Ovary (tissue), 9 donors: ENCODE data around the gene PIK3R2. TPM values are rescaled to one million over a fixed set of nuclear protein-coding genes. Genes with fewer than 3 reads are reported as not detected.
A peak's percentile ranks its signal among the peaks of the same experiment; 100 is the strongest.

ENCODE experiments used
- DNase-seq, 5 donors: peaks; one replicate each; pipeline ENCODE4 v3.0.0-alpha.2; 2019 to 2020
- H3K27ac ChIP-seq, 2 donors: fragments of 200-600 bp; one replicate each; pipeline versions ENCODE4 v1.5.1 to v1.8.0; 2019 to 2022
- H3K27me3 ChIP-seq: fragments of 200-600 bp; one replicate; pipeline ENCODE4 v1.8.0; 2022
- H3K36me3 ChIP-seq: fragments of 200-600 bp; sonication (generic); one replicate; pipeline ENCODE4 v1.5.1; 2019
- H3K4me1 ChIP-seq: one replicate; pipeline ENCODE4 v1.8.1; 2013; ENCODE audit warnings: mild to moderate bottlenecking, moderate library complexity; ENCODE audit not compliant: insufficient read depth
- H3K4me3 ChIP-seq: fragments of 200-600 bp; sonication (generic); one replicate; pipeline ENCODE4 v1.5.1; 2017
- H3K9me3 ChIP-seq, 2 donors: fragments of 200-600 bp in 1 of 2; sonication (generic) in 1 of 2; one replicate each; pipeline versions ENCODE4 v1.5.1 to v1.8.1; 2013 to 2019; ENCODE audit warnings: mild to moderate bottlenecking in 1 of 2, moderate library complexity in 1 of 2
- EP300 ChIP-seq: sonication (generic); formaldehyde crosslinking; IDR thresholded peaks from one replicate; pipeline ENCODE4 v1.6.1; 2017; ENCODE audit warnings: antibody characterized with exemption
- POLR2A ChIP-seq: fragments of 450-650 bp; IDR thresholded peaks from one replicate; pipeline ENCODE4 v1.6.1; 2017; ENCODE audit warnings: antibody characterized with exemption, mild to moderate bottlenecking, moderate library complexity
- WGBS, 3 donors: extraction: QIAGEN DNeasy Blood & Tissue Kit in 1 of 3; methylation state at CpG; one replicate each; pipeline versions ENCODE4 v1.1.5 to v1.1.7; 2013 to 2017; 5-methylcytosine and 5-hydroxymethylcytosine counted together
- intact Hi-C, 4 donors: fragments of 100-400 bp; cut with DNase I; formaldehyde crosslinking; loops; one replicate each; pipeline versions ENCODE4 v1.11.0 to v1.15.1; 2022 to 2023
- polyA plus RNA-seq, 2 donors: library from polyadenylated mRNA; stranded (reverse); fragments of 200-250 nt in 1 of 2; fragments of 350-450 nt in 1 of 2; fragmentation: Illumina TruSeq in 1 of 2; extraction: RNeasy Lipid Tissue Mini Kit (QIAGEN cat#74804) in 1 of 2; gene quantifications; one replicate each; pipeline ENCODE4 v1.2.3, GENCODE V29; 2013 to 2014
- total RNA-seq, 7 donors: library from RNA; depleted of rRNA in 2 of 7; stranded (reverse); fragments of >200 nt in 2 of 7; fragmentation: NEBNext Ultra II Directional in 3 of 7; extraction: Animal tissue kit (Norgen Biotek cat#: 25700) in 3 of 7; gene quantifications; one replicate each; pipeline versions ENCODE4 v1.1.0 to v1.2.4, GENCODE V29; 2016 to 2023
- TF ChIP-seq, protein P1 (sequence below), 3 donors: fragments of 450-650 bp in 2 of 3; fragments of 200-600 bp in 1 of 3; IDR thresholded peaks; one replicate each; pipeline versions ENCODE4 v1.5.1 to v1.8.0; 2016 to 2022; ENCODE audit warnings: antibody characterized with exemption in 3 of 3, mild to moderate bottlenecking in 1 of 3
- donor health status: DM: no; HTN: no; CAD: no; lungs with moderate emphysema.
- donor health status: DM: no; HTN: no; CAD: no.
- donor health status: Bipolar disorder and iron deficiency.
- donor health status: DM: yes; HTN: yes; CAD: no.
- donor health status: DM: no; HTN: no; CAD: no.
- donor health status: DM: yes; HTN: yes; CAD: no.

Gene PIK3R2
- total and polyA plus RNA-seq, 9 donors: 12.8 to 63.2 (median 42.6) TPM

DNA sequence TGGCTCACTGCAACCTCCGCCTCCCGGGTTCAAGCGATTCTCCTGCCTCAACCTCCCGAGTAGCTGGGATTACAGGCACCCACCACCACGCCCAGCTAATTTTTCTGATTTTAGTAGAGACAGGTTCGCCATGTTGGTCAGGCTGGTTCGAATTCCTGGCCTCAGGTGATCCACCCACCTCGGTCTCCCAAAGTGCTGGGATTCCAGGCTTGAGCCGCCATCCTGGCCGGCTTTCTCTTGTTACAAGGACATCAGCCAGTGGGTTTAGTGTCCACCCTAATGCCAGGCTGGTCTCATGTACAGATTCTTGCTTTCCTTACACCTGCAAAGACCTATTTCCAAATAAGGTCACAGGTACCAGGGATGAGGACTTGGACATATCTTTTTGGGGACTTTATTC is 6.8 kb downstream of the PIK3R2 start:
- DNase-seq: no peak
- no peaks in the 10 kb centered on the region for H3K27me3 ChIP-seq
- WGBS, 3 donors: 91 to 97% (median 95%) methylated on average over 10 of the region's 10 CpGs
- no peak overlapping the region for H3K27ac ChIP-seq
- H3K4me3 ChIP-seq: no peak overlapping the region
- no peaks in the 10 kb centered on the region for H3K36me3 ChIP-seq
- H3K4me1 ChIP-seq: peaks cover 17% of the 10 kb centered on the region
- intact Hi-C loops: loop anchor here in 3 of 4 donors (5.0 to 10.0 kb wide), 3 partner anchors 43 to 65 kb away; partner anchors contain the start of gene PDE4C (in 1 of the 3)
- TF ChIP-seq POLR2A: no peak
- TF ChIP-seq EP300: no peak
- TF ChIP-seq, protein P1, sequence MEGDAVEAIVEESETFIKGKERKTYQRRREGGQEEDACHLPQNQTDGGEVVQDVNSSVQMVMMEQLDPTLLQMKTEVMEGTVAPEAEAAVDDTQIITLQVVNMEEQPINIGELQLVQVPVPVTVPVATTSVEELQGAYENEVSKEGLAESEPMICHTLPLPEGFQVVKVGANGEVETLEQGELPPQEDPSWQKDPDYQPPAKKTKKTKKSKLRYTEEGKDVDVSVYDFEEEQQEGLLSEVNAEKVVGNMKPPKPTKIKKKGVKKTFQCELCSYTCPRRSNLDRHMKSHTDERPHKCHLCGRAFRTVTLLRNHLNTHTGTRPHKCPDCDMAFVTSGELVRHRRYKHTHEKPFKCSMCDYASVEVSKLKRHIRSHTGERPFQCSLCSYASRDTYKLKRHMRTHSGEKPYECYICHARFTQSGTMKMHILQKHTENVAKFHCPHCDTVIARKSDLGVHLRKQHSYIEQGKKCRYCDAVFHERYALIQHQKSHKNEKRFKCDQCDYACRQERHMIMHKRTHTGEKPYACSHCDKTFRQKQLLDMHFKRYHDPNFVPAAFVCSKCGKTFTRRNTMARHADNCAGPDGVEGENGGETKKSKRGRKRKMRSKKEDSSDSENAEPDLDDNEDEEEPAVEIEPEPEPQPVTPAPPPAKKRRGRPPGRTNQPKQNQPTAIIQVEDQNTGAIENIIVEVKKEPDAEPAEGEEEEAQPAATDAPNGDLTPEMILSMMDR (IDR thresholded peaks at IDR 0.05): no peak
- no peaks in the 10 kb centered on the region for H3K9me3 ChIP-seq

DNA sequence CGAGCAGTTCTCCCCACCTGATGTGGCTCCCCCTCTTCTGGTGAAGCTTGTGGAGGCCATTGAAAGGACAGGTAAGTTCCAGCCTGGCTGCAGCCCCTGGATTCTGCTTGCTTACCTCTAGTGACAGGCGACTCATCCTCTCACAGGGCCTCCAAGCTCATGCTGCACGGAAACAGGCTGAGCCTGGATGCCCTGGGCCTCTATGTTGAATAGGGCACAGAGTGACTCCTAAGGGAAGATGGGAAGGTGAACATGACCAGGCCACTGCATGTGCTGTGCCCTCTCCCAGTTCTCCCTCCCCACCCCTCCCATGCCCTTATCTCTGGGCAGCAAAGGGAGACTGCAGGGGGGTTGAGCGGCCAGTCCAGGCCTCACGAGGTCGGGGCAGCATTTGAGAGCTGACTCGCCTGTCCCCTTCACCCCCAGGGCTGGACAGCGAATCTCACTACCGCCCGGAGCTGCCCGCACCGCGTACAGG is 7.6 kb downstream of the PIK3R2 start:
- no peaks in the 10 kb centered on the region for H3K9me3 ChIP-seq
- WGBS, 3 donors: 47 to 69% (median 49%) methylated on average over 8 to 13 of the region's 13 CpGs
- intact Hi-C loops: loop anchor here in 2 of 4 donors (5.0 to 10.0 kb wide), 2 partner anchors 43 to 46 kb away; no protein-coding TSS in a partner anchor
- peak overlapping the region; percentile 37 for H3K4me3 ChIP-seq
- DNase-seq: no peak
- H3K27ac ChIP-seq: peak overlapping the region; percentile 39 to 69
- TF ChIP-seq EP300: no peak
- TF ChIP-seq POLR2A: no peak
- TF ChIP-seq, protein P1 (IDR thresholded peaks at IDR 0.05): no peak
- H3K36me3 ChIP-seq: no peaks in the 10 kb centered on the region
- peaks cover 17% of the 10 kb centered on the region for H3K4me1 ChIP-seq
- no peaks in the 10 kb centered on the region for H3K27me3 ChIP-seq

DNA sequence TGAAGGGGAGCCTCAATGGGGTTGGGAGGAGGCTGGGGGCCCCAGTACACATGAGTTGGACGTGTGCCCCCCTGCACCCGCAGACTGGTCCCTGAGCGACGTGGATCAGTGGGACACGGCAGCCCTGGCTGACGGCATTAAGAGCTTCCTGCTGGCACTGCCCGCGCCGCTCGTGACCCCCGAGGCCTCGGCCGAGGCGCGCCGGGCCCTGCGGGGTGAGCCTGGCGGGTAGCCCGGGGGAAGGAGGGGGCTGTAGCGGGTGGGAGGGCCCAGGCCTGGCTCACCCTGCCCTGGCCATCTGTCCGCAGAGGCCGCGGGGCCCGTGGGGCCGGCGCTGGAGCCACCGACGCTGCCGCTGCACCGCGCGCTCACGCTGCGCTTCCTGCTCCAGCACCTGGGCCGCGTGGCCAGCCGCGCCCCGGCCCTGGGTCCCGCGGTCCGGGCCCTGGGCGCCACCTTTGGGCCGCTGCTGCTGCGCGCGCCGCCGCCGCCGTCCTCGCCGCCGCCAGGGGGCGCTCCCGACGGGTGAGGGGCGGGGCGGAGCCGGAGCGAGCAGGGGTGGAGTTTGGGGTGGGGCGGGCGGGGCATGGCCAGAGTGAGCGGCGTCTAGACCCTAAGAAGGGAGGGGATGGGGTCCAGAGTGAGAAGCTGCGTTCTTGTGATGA is 8.1 kb downstream of the PIK3R2 start:
- Histone ChIP-seq H3K9me3 (no peaks in the 10 kb centered on the region), H3K36me3 (no peaks in the 10 kb centered on the region)

DNA sequence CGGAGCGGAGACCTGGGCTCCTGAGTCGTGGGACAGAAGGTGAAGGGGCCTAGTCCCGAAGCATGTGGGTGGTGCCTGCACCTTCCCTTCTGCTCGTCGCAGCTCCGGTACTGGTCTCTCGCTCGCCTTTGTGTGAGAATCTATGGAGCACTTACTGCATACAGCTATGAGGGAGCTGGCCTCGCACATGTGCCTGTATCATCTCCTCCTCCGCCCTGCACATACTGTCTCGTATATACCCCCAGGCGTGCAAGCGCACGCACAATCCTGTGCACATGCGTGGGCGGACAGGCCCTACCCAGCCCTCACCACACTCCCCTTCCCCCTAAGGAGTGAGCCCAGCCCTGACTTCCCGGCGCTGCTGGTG is 8.7 kb downstream of the PIK3R2 start:
- peak in 1 of 5 donors; percentile 51 for DNase-seq
- no peaks in the 10 kb centered on the region for H3K9me3 ChIP-seq
- no peak overlapping the region for H3K27ac ChIP-seq
- peak overlapping the region; percentile 37 for H3K4me3 ChIP-seq
- 34 to 55% (median 37%) methylated on average over 18 to 19 of the region's 19 CpGs for WGBS, 3 donors
- no peaks in the 10 kb centered on the region for H3K27me3 ChIP-seq
- no peak for TF ChIP-seq EP300
- TF ChIP-seq, protein P1 (IDR thresholded peaks at IDR 0.05): no peak
- no peak for TF ChIP-seq POLR2A
- H3K4me1 ChIP-seq: peaks cover 16% of the 10 kb centered on the region
- intact Hi-C loops: loop anchor here in 2 of 4 donors (5.0 to 10.0 kb wide), 2 partner anchors 44 to 47 kb away; no protein-coding TSS in a partner anchor
- H3K36me3 ChIP-seq: no peaks in the 10 kb centered on the region

More for the DNA sequence above, 8.1 kb downstream of the PIK3R2 start:
- H3K27me3 ChIP-seq: no peaks in the 10 kb centered on the region
- TF ChIP-seq, protein P1 (IDR thresholded peaks at IDR 0.05): peak; percentile 30 to 82 (median 64)
- TF ChIP-seq EP300: no peak
- no peak for TF ChIP-seq POLR2A
- WGBS, 3 donors: 0 to 3% (median 2%) methylated on average over 11 to 66 of the region's 66 CpGs
- H3K27ac ChIP-seq: peak overlapping the region; percentile 39 to 69
- peaks cover 17% of the 10 kb centered on the region for H3K4me1 ChIP-seq
- DNase-seq: peak; percentile 66 to 86 (median 80)
- intact Hi-C loops: loop anchor here in 2 of 4 donors (5.0 to 10.0 kb wide), 2 partner anchors 44 to 46 kb away; no protein-coding TSS in a partner anchor
- H3K4me3 ChIP-seq: peak overlapping the region; percentile 37
